Measurements from ENCODE around the gene MID2. TPM values are rescaled to one million over a fixed set of nuclear protein-coding genes. Genes with fewer than 3 reads are reported as not detected.
"Not testable (repeated sequence)": the region's sequence is repeated elsewhere in the genome, so short reads cannot be mapped to it uniquely, and the experiment has no call there.

The MID2 gene
- total RNA-seq, 2 donors from 2014 or later, result 35.6 to 52.5 TPM

GRCh38 chrX:107935200-107935599, 109.5 kb downstream of the MID2 start:
- TF ChIP-seq CTCF (IDR thresholded peaks at IDR 0.05), result no peak
- no peak for TF ChIP-seq POLR2AphosphoS5 (IDR thresholded peaks at IDR 0.05)
- no peak for TF ChIP-seq POLR2A (IDR thresholded peaks at IDR 0.05)
- 22% methylated on average over 5 of the region's 7 CpGs for WGBS
- Histone ChIP-seq H3K27me3 (replicated peaks; ENCODE audit: insufficient read depth) (no peaks in the 10 kb centered on the region), H3K27ac (no peak overlapping the region), H3K4me1 (replicated peaks) (no peaks in the 10 kb centered on the region), H3K9me3 (no peaks in the 10 kb centered on the region), H3K4me3 (no peak overlapping the region), H3K36me3 (no peaks in the 10 kb centered on the region)
- DNase-seq (ENCODE audit: low spot score), result no peak
- intact Hi-C loops (cut with DNase I), result no loop called here

GRCh38 chrX:107935664-107936433, 110.2 kb downstream of the MID2 start:
- Histone ChIP-seq H3K4me3 (no peak overlapping the region), H3K27ac (no peak overlapping the region), H3K9me3 (no peaks in the 10 kb centered on the region), H3K27me3 (replicated peaks; ENCODE audit: insufficient read depth) (no peaks in the 10 kb centered on the region), H3K4me1 (replicated peaks) (no peaks in the 10 kb centered on the region), H3K36me3 (no peaks in the 10 kb centered on the region)
- intact Hi-C loops (cut with DNase I), result no loop called here
- DNase-seq (ENCODE audit: low spot score), result no peak
- 6% methylated on average over 29 of the region's 48 CpGs for WGBS
- TF ChIP-seq POLR2A (IDR thresholded peaks at IDR 0.05) (no peak), POLR2AphosphoS5 (IDR thresholded peaks at IDR 0.05) (no peak), CTCF (IDR thresholded peaks at IDR 0.05) (no peak)

GRCh38 chrX:107936434-107936730, 110.7 kb downstream of the MID2 start:
- no peak overlapping the region for H3K27ac ChIP-seq
- 39% methylated on average over 16 of the region's 16 CpGs for WGBS
- H3K4me1 ChIP-seq (replicated peaks), result no peaks in the 10 kb centered on the region
- TF ChIP-seq CTCF (IDR thresholded peaks at IDR 0.05) (no peak), POLR2A (IDR thresholded peaks at IDR 0.05) (no peak), POLR2AphosphoS5 (IDR thresholded peaks at IDR 0.05) (no peak)
- H3K9me3 ChIP-seq, result no peaks in the 10 kb centered on the region
- no peak for DNase-seq (ENCODE audit: low spot score)
- H3K4me3 ChIP-seq, result no peak overlapping the region
- intact Hi-C loops (cut with DNase I), result no loop called here
- no peaks in the 10 kb centered on the region for H3K36me3 ChIP-seq
- no peaks in the 10 kb centered on the region for H3K27me3 ChIP-seq (replicated peaks; ENCODE audit: insufficient read depth)

- TF ChIP-seq CTCF (IDR thresholded peaks at IDR 0.05) (no peak), POLR2AphosphoS5 (IDR thresholded peaks at IDR 0.05) (no peak), POLR2A (IDR thresholded peaks at IDR 0.05) (no peak)
- Histone ChIP-seq H3K27ac (no peak overlapping the region), H3K9me3 (no peaks in the 10 kb centered on the region), H3K27me3 (replicated peaks; ENCODE audit: insufficient read depth) (no peaks in the 10 kb centered on the region), H3K4me1 (replicated peaks) (no peaks in the 10 kb centered on the region), H3K4me3 (no peak overlapping the region), H3K36me3 (no peaks in the 10 kb centered on the region)
- intact Hi-C loops (cut with DNase I), result no loop called here
- DNase-seq (ENCODE audit: low spot score), result no peak
- 61% methylated on average over 3 of the region's 3 CpGs for WGBS
Observed at GRCh38 chrX:107940095-107940494, 114.4 kb downstream of the MID2 start.

GRCh38 chrX:107955337-107955736, 129.7 kb downstream of the MID2 start:
- H3K4me3 ChIP-seq; H3K4me1 ChIP-seq (replicated peaks); intact Hi-C loops (cut with DNase I): not testable (repeated sequence)

More at GRCh38 chrX:107955337-107955736, 129.7 kb downstream of the MID2 start:
- not testable (repeated sequence) for H3K27me3 ChIP-seq (replicated peaks; ENCODE audit: insufficient read depth); H3K9me3 ChIP-seq; H3K36me3 ChIP-seq; H3K27ac ChIP-seq; DNase-seq (ENCODE audit: low spot score)
